Lung (tissue), 12 donors: ENCODE results near the gene TMEM256. TPM values are rescaled to one million over a fixed set of nuclear protein-coding genes. Genes with fewer than 3 reads are reported as not detected.
"Not testable (repeated sequence)": the region's sequence is repeated elsewhere in the genome, so short reads cannot be mapped to it uniquely, and the experiment has no call there.

ENCODE experiments used
- ATAC-seq: fragments of 200-7000 bp; cut with Tn5 transposase; one replicate; pipeline ENCODE4 v1.9.1; 2020; ENCODE audit warnings: moderate number of reproducible peaks; ENCODE audit not compliant: insufficient read depth, low FRiP score
- DNase-seq, 3 donors: peaks; one replicate each; pipeline ENCODE4 v3.0.0-alpha.2; 2013 to 2017
- H3K27ac ChIP-seq, 2 donors: one replicate each; pipeline ENCODE4 v1.5.1; 2013; ENCODE audit warnings: mild to moderate bottlenecking in 2 of 2, moderate library complexity in 2 of 2, control low read depth in 1 of 2, inconsistent platforms in 1 of 2, low read depth in 1 of 2, low read length in 1 of 2
- H3K27me3 ChIP-seq, 3 donors: one replicate each; pipeline ENCODE4 v1.5.1; 2013; ENCODE audit warnings: low read length in 2 of 3; ENCODE audit not compliant: control insufficient read depth in 3 of 3, insufficient read depth in 3 of 3
- H3K36me3 ChIP-seq, 4 donors: one replicate each; pipeline ENCODE4 v1.5.1; 2013; ENCODE audit warnings: low read length in 4 of 4, mild to moderate bottlenecking in 1 of 4, moderate library complexity in 1 of 4; ENCODE audit not compliant: control insufficient read depth in 4 of 4, insufficient read depth in 4 of 4
- H3K4me1 ChIP-seq, 5 donors: one replicate each; pipeline ENCODE4 v1.5.1; 2013; ENCODE audit warnings: low read length in 5 of 5, mild to moderate bottlenecking in 2 of 5, moderate library complexity in 1 of 5; ENCODE audit not compliant: control insufficient read depth in 5 of 5, insufficient read depth in 5 of 5
- H3K4me3 ChIP-seq: one replicate; pipeline ENCODE4 v1.5.1; 2013; ENCODE audit warnings: mild to moderate bottlenecking, control low read depth, moderate library complexity
- H3K9ac ChIP-seq, 2 donors: one replicate each; pipeline ENCODE4 v1.5.1; 2013; ENCODE audit warnings: low read length in 2 of 2, control low read depth in 1 of 2; ENCODE audit not compliant: insufficient read depth in 1 of 2
- H3K9me3 ChIP-seq, 4 donors: one replicate each; pipeline ENCODE4 v1.5.1; 2013; ENCODE audit warnings: low read length in 3 of 4, mild to moderate bottlenecking in 1 of 4, moderate library complexity in 1 of 4; ENCODE audit not compliant: control insufficient read depth in 4 of 4, insufficient read depth in 3 of 4
- CTCF ChIP-seq: IDR thresholded peaks from 2 replicates; pipeline ENCODE4 v1.5.1; 2012; ENCODE audit warnings: mild to moderate bottlenecking; ENCODE audit errors: control extremely low read depth, extremely low read depth
- WGBS, 2 donors: extraction: QIAGEN DNeasy Blood & Tissue Kit; methylation state at CpG; one replicate each; pipeline ENCODE4 v1.1.7; 2013; 5-methylcytosine and 5-hydroxymethylcytosine counted together
- polyA plus RNA-seq, 2 donors: library from polyadenylated mRNA; stranded (reverse); fragments of 200-250 nt; gene quantifications; one replicate each; pipeline ENCODE4 v1.2.1, GENCODE V29; 2013
- total RNA-seq, 2 donors: library from RNA; depleted of rRNA in 1 of 2; stranded (reverse); fragments of >200 nt in 1 of 2; gene quantifications; one replicate each; pipeline ENCODE4 v1.2.1, GENCODE V29; 2014 to 2021
- donor health status: control.
- donor health status: control.
- donor health status: Bipolar disorder and iron deficiency.
- donor health status: healthy.
- donor health status: DM: yes; HTN: yes; CAD: no.

Gene TMEM256
- total and polyA plus RNA-seq, 4 donors = 70.2 to 247 (median 75.1) TPM

- peaks cover 0 to 1% (median 0%) of the 10 kb centered on the region in 5 donors for H3K4me1 ChIP-seq
- no peak overlapping the region for H3K27ac ChIP-seq
- H3K4me3 ChIP-seq = no peak overlapping the region
- no peaks in the 10 kb centered on the region for H3K36me3 ChIP-seq
- DNase-seq (no peak), ATAC-seq (no peak)
- no peaks in the 10 kb centered on the region for H3K27me3 ChIP-seq
- no peaks in the 10 kb centered on the region for H3K9me3 ChIP-seq
- 86 to 92% methylated on average over 2 of the region's 2 CpGs for WGBS, 2 donors
- H3K9ac ChIP-seq = no peak overlapping the region
- TF ChIP-seq CTCF = no peak
Observed at GRCh38 chr17:7374353-7374752, 29.5 kb downstream of the TMEM256 start.

GRCh38 chr17:7370853-7371252 is 33.0 kb downstream of the TMEM256 start:
- Histone ChIP-seq H3K36me3 (no peaks in the 10 kb centered on the region), H3K4me1 (peaks cover 0 to 1% (median 0%) of the 10 kb centered on the region in 5 donors), H3K4me3 (no peak overlapping the region), H3K27me3 (no peaks in the 10 kb centered on the region), H3K27ac (no peak overlapping the region), H3K9ac (no peak overlapping the region), H3K9me3 (no peaks in the 10 kb centered on the region)
- DNase-seq = no peak
- 88 to 94% methylated on average over 4 of the region's 4 CpGs for WGBS, 2 donors
- ATAC-seq = no peak
- no peak for TF ChIP-seq CTCF

GRCh38 chr17:7369825-7370224 is 34.1 kb downstream of the TMEM256 start:
- Histone ChIP-seq H3K4me1 (peaks cover 0 to 1% (median 0%) of the 10 kb centered on the region in 5 donors), H3K9ac (no peak overlapping the region), H3K4me3 (no peak overlapping the region), H3K9me3 (no peaks in the 10 kb centered on the region), H3K27me3 (no peaks in the 10 kb centered on the region), H3K36me3 (no peaks in the 10 kb centered on the region), H3K27ac (no peak overlapping the region)
- TF ChIP-seq CTCF = no peak
- ATAC-seq (no peak), DNase-seq (no peak)
- 86 to 90% methylated on average over 5 of the region's 5 CpGs for WGBS, 2 donors

- H3K4me1 ChIP-seq, ATAC-seq, H3K27ac ChIP-seq, H3K9me3 ChIP-seq, H3K9ac ChIP-seq, H3K27me3 ChIP-seq, H3K36me3 ChIP-seq, DNase-seq, H3K4me3 ChIP-seq: not testable (repeated sequence)
- WGBS, 2 donors = 87 to 90% methylated on average over 5 of the region's 5 CpGs
Observed at GRCh38 chr17:7368599-7368994, 35.3 kb downstream of the TMEM256 start.
